BLaER1 (cell line): ENCODE data around the gene SEMA4C.

Experiments
- H3K27ac ChIP-seq: shearing (Covaris generic); formaldehyde crosslinking; 2 replicates; pipeline ENCODE4 v1.8.1; 2022
- H3K27me3 ChIP-seq: shearing (Covaris generic); formaldehyde crosslinking; 2 replicates; pipeline ENCODE4 v1.8.1; 2022
- H3K36me3 ChIP-seq: shearing (Covaris generic); formaldehyde crosslinking; 2 replicates; pipeline ENCODE4 v1.8.1; 2022
- H3K4me1 ChIP-seq: shearing (Covaris generic); formaldehyde crosslinking; 2 replicates; pipeline ENCODE4 v1.8.1; 2022
- H3K4me2 ChIP-seq: shearing (Covaris generic); formaldehyde crosslinking; 2 replicates; pipeline ENCODE4 v1.8.1; 2022
- H3K4me3 ChIP-seq: shearing (Covaris generic); formaldehyde crosslinking; 2 replicates; pipeline ENCODE4 v1.8.1; 2022
- H3K9ac ChIP-seq: shearing (Covaris generic); formaldehyde crosslinking; 2 replicates; pipeline ENCODE4 v1.8.1; 2022
- H3K9me3 ChIP-seq: shearing (Covaris generic); formaldehyde crosslinking; 2 replicates; pipeline ENCODE4 v1.8.1; 2022
- H4K20me1 ChIP-seq: shearing (Covaris generic); formaldehyde crosslinking; 2 replicates; pipeline ENCODE4 v1.8.1; 2022
- Cebpa-rat ChIP-seq: shearing (Covaris generic); IDR thresholded peaks from 2 replicates; pipeline ENCODE4 v1.8.1; 2022

SEMA4C gene

DNA sequence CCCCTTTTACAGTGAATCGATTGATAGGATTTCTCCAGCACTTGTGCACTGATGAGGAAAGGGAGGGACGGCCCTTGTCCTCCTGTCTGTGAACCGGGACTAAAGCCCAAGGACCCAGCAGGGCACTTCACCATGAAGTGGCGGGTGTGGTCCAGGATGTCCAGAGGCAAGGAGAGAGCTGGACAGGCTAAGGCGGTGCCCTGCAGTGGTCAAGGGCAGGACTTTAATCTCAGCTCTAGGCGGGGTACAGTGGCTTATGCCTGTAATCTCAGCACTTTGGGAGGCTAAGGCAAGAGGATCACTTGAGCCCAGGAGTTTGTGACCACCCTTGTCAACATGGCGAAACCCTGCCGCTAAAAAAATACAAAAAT lies 28.2 kb upstream of the SEMA4C start:
- H3K27me3 ChIP-seq = no peaks in the 10 kb centered on the region

DNA sequence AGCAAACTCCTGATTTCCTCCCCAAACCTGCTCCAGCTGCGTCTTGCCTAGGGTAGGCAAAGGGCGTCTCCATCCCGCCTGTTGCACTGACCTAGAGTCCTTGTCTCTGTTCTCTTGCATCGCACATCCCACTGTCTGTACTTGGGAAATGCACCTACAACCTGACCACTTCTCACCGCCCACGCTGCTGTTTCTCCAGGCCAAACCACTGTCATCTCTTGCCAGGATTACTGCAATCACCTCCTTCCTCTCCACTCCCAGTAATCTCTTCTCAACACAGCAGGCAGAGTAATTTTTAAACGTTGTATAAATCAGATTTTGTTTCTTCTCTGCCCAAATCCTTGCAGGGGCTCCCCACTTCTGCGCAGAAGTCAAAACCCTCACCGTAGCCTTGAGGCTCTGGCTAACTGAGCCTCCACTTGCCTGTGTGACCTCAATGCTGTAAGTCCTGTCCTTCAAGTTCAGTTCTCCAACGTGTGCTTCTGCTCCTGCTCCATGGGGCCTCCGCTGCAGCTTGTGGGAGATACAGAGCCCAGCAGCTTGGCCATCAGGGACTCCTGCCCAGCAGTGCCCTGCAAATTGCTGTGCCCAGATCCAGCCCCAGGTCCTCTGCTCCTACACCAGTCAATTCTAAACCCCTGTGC lies 27.7 kb upstream of the SEMA4C start:
- Histone ChIP-seq H3K4me3 (no peak overlapping the region), H3K4me2 (no peak overlapping the region), H3K9ac (no peak overlapping the region), H3K27ac (no peak overlapping the region), H3K27me3 (no peaks in the 10 kb centered on the region), H3K36me3 (no peaks in the 10 kb centered on the region), H3K4me1 (peaks cover 58% of the 10 kb centered on the region), H3K9me3 (no peaks in the 10 kb centered on the region), H4K20me1 (no peaks in the 10 kb centered on the region)
- no peak for TF ChIP-seq Cebpa-rat

More for the DNA sequence above, 28.2 kb upstream of the SEMA4C start:
- no peak overlapping the region for H3K4me2 ChIP-seq
- H3K36me3 ChIP-seq = no peaks in the 10 kb centered on the region
- TF ChIP-seq Cebpa-rat = no peak
- H3K4me1 ChIP-seq = peaks cover 54% of the 10 kb centered on the region
- no peak overlapping the region for H3K9ac ChIP-seq
- H3K4me3 ChIP-seq = no peak overlapping the region
- H3K9me3 ChIP-seq = no peaks in the 10 kb centered on the region
- no peak overlapping the region for H3K27ac ChIP-seq
- no peaks in the 10 kb centered on the region for H4K20me1 ChIP-seq

DNA sequence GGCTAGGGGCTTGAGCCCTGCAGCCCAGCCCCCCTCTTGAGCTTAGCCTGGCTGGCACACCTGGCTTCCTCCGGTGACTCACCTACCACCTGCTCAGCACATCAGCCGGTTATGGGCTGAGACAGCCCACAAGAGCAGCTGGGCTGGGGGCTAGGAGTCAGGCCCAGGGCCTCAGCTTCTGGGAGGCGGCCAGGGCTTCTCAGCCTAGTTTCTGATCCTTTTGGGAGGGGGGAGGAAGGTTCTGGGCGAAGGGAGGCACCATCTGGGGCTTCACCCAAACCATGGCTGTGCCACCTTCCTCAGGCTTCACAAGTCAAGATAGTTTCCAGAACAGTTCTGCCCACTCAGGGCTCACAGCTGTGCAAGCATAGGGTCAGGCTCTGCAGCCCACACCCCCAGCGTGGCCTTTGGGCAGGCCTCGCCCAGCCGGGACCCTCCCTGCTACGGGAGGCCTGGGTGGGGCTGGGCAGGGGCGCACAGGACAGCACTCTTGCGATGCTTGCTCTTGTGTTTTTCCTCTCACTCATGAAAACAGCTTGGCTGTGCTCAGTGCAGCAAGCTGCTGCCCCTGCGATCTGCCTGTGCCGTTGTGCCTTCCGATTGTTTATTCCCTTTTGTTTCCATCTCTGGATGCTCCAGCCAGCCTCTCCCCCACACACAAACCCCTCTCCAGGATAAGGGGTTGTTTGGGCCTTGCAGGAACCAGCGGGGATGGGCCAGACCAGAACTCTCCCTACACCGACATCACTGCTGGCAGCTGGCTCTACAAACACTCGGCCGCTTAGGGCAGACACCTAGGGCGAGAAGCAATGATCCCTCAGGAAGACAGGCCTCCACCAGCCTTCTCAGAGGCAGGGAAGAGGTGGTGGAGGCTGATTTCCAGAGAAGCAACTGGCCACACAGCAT lies 26.1 kb upstream of the SEMA4C start:
- no peak overlapping the region for H3K4me3 ChIP-seq
- H3K4me2 ChIP-seq = peak overlapping the region; percentile 60
- no peaks in the 10 kb centered on the region for H3K36me3 ChIP-seq
- no peaks in the 10 kb centered on the region for H3K9me3 ChIP-seq
- H4K20me1 ChIP-seq = no peaks in the 10 kb centered on the region
- H3K27ac ChIP-seq = peak overlapping the region; percentile 62
- no peaks in the 10 kb centered on the region for H3K27me3 ChIP-seq
- H3K4me1 ChIP-seq = peaks cover 74% of the 10 kb centered on the region
- TF ChIP-seq Cebpa-rat = no peak
- H3K9ac ChIP-seq = 0 out of 2 replicates have a peak overlapping the region, but pooled peaks have one; percentile 22

DNA sequence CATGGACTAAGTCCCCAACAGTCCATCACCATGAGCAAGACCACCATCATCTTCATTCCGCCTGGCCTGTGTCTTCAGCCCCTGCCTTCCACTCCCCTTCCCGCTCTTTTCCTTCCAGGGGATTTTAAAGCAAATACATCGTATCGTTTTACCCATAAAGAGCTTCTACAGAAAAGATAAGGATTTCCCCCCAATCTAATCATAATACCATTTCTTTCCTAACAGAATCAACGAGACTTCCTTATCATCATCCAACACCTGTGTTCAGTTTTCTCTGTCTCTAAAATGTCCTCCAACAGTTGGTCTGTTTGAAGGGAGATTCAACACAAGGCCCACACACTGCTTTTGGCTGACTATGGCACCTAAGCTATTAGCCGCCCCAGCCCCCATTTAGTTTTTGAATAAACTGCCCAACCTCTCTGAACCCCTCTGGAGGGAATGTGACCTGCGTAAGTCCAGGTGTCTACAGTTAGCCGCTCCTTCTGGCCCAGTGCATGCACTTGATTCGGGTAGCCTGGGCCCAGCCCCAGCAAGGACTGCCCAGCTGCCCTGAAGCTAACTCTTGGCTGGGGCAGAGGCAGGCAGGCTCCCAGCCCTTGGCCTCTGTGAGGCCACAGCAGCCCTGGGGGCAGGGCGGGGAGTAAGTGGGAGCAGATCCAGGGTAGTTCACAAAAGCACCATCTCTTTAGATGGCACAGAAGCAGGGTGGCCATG lies 25.3 kb upstream of the SEMA4C start:
- TF ChIP-seq Cebpa-rat = no peak
- no peak overlapping the region for H3K4me3 ChIP-seq
- H3K4me1 ChIP-seq = peaks cover 78% of the 10 kb centered on the region
- 0 out of 2 replicates have a peak overlapping the region, but pooled peaks have one; percentile 19 for H3K9ac ChIP-seq
- H3K4me2 ChIP-seq = peak overlapping the region; percentile 60
- no peaks in the 10 kb centered on the region for H3K9me3 ChIP-seq
- peak overlapping the region; percentile 62 for H3K27ac ChIP-seq
- no peaks in the 10 kb centered on the region for H3K27me3 ChIP-seq
- H4K20me1 ChIP-seq = no peaks in the 10 kb centered on the region
- no peaks in the 10 kb centered on the region for H3K36me3 ChIP-seq

DNA sequence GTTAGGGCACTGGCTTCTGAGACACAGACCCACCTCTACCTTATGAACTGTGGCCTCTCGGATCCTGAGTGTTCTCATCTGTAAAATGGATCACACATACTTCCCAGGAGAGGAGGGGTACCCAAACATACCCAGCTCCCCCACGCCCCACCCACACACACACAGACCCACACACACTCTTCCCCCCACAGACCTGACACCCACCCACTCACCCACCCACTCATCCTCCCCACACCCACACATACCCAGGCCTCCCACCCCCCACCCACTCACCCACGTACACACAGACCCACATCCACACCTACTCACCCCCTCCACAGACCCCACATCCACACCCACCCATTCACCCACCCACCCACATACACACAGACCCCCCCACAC lies 24.3 kb upstream of the SEMA4C start:
- Histone ChIP-seq H3K27ac (no peak overlapping the region), H4K20me1 (no peaks in the 10 kb centered on the region), H3K4me3 (no peak overlapping the region), H3K27me3 (no peaks in the 10 kb centered on the region), H3K36me3 (no peaks in the 10 kb centered on the region), H3K4me1 (peaks cover 71% of the 10 kb centered on the region), H3K9me3 (no peaks in the 10 kb centered on the region), H3K4me2 (no peak overlapping the region), H3K9ac (no peak overlapping the region)
- no peak for TF ChIP-seq Cebpa-rat

DNA sequence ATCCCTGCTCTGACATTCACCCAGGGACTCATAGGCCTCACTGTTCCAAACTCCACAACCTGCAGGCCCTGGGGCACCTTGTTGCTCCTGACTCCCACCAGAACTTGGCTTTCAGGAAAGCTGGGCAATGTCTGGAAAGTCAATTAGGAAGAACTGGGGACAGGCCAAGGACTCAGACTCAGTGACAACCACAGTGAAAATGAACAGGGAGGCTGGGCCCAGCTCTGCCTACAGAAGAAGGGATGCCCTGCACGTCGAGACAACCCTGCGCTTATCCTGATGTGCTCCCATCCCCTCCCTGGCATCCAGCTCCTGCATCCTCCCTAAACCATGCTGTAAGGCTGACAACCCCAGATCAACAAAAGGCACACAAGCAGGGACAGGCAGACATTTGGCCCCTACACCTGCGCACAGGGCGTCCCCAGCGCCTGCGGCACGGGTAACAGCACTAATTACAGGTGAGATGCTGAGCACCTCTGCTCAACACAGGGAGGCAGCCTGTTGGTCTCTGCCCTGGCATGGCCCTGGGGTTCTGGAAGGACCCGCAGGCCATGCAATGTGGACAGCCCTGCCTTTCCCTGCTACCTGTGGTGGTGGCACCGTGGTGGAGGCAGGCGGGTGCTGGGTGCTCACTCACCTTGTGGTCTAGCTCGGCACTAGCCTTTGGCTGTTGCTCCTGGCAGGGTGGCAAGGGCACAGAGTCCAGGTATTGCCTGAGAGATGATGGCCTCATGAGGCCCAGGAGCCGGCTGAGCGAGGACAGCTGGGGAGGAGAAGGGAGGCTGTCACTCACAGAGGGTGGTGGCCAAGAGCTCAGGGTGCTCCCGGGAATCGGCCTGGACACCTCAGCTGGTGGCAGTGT lies 23.6 kb upstream of the SEMA4C start:
- Histone ChIP-seq H3K27ac (no peak overlapping the region), H3K4me2 (peak overlapping the region; percentile 59), H4K20me1 (no peaks in the 10 kb centered on the region), H3K9me3 (no peaks in the 10 kb centered on the region), H3K4me1 (peaks cover 71% of the 10 kb centered on the region), H3K36me3 (no peaks in the 10 kb centered on the region), H3K4me3 (no peak overlapping the region), H3K27me3 (no peaks in the 10 kb centered on the region), H3K9ac (no peak overlapping the region)
- no peak for TF ChIP-seq Cebpa-rat

DNA sequence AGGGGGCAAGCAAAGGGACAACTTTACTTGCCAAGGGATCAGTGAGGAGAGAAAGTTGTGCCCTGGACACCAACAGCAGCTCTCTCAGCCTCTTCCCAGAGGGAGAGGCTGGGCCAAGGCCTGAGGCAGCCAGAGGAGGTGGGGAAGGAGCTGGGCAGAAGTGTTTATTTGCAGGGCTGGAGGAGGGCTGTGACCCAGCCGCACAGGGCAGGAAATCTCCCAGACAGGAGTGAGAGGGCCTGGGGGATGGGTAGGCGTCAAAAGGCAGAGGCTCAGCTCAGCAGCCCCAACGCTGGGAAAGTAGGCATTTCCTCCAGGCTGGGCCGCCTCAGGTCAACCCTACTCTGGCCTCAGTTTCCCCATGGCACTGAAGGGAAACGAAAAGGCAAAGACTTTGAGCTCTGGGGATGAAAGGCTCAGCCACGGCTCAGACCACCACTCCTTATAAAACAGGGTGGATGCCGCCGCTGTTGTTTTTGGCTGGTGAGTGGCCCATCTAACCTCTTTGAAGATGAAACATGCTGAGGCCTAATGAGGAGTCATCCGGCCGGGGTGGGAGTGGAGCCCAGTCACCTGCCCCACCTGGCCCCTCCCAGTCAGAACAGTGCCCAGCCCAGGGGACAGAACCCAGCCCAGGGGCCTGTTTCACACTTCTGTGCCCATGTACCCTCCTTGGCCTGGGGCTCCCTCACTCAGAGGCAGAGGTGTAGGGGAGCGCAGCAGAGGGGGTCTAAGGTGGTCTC lies 21.9 kb upstream of the SEMA4C start:
- H3K9ac ChIP-seq = peak overlapping the region; percentile 25; the same call in 1 of the 2 replicates
- H3K27ac ChIP-seq = peak overlapping the region; percentile 36; the same call in 1 of the 2 replicates
- no peaks in the 10 kb centered on the region for H3K36me3 ChIP-seq
- no peak for TF ChIP-seq Cebpa-rat
- H3K4me3 ChIP-seq = no peak overlapping the region
- H3K4me2 ChIP-seq = peak overlapping the region; percentile 59
- no peaks in the 10 kb centered on the region for H4K20me1 ChIP-seq
- H3K27me3 ChIP-seq = no peaks in the 10 kb centered on the region
- peaks cover 79% of the 10 kb centered on the region for H3K4me1 ChIP-seq
- H3K9me3 ChIP-seq = no peaks in the 10 kb centered on the region

DNA sequence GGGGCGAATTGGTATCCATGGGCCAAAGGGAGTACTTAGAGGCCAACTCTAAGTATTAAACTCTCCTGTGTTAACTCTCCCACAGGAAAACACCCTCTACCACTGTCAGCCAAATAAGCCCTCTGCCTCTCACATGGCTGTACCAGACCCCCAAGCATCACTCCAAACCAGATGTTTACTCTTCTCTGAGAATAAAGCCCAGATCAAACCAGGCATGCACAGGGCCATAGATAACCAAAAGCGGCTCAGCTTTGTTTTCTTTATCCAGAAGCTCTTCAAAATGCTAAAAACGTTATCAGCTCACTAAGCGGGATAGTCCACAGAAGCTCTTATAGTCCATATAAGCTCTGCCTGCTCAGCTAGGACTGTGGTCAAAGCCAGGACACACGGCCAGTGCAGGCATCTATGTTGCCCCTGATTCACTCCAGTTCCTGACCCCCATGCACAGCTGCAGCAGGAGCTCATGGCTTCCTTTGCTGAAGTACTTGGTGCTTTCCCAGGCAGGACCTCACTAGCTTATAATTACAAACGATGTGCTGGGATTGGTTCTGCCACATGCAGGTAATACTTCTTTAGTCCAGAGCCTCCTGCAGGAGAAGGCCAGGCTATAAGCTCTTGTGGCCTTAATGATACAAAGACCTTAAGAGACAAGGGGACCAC lies 21.0 kb upstream of the SEMA4C start:
- no peak overlapping the region for H3K27ac ChIP-seq
- no peaks in the 10 kb centered on the region for H3K9me3 ChIP-seq
- H3K4me3 ChIP-seq = no peak overlapping the region
- no peaks in the 10 kb centered on the region for H4K20me1 ChIP-seq
- H3K4me1 ChIP-seq = peaks cover 70% of the 10 kb centered on the region
- peak overlapping the region; percentile 25; the same call in 1 of the 2 replicates for H3K9ac ChIP-seq
- H3K4me2 ChIP-seq = peak overlapping the region; percentile 59
- no peaks in the 10 kb centered on the region for H3K36me3 ChIP-seq
- H3K27me3 ChIP-seq = no peaks in the 10 kb centered on the region
- no peak for TF ChIP-seq Cebpa-rat
